Ovary (tissue), 1 donor: Measurements from ENCODE around the gene PCDHGA2.
"Not testable (repeated sequence)": the region's sequence is repeated elsewhere in the genome, so short reads cannot be mapped to it uniquely, and the experiment has no call there.

Source experiments
- EP300 ChIP-seq: sonication (generic); formaldehyde crosslinking; IDR thresholded peaks from one replicate; pipeline ENCODE4 v1.6.1; 2017; ENCODE audit warnings: antibody characterized with exemption
- POLR2A ChIP-seq: fragments of 450-650 bp; IDR thresholded peaks from one replicate; pipeline ENCODE4 v1.6.1; 2017; ENCODE audit warnings: antibody characterized with exemption, mild to moderate bottlenecking, moderate library complexity

- not testable (repeated sequence) for TF ChIP-seq POLR2A, EP300
These were observed 21.6 kb upstream of the PCDHGA2 start for GRCh38 chr5:141316963-141317362.
